Breast epithelium (tissue), 4 donors: ENCODE results near the gene ZNF157. TPM values are rescaled to one million over a fixed set of nuclear protein-coding genes. Genes with fewer than 3 reads are reported as not detected.
"Not testable (repeated sequence)": the region's sequence is repeated elsewhere in the genome, so short reads cannot be mapped to it uniquely, and the experiment has no call there.

Experiments used
- DNase-seq, 2 donors: peaks; one replicate each; pipeline ENCODE4 v3.0.0-alpha.2; 2019; ENCODE audit warnings: low spot score in 2 of 2
- H3K27ac ChIP-seq, 2 donors: fragments of 200-600 bp; sonication (generic) in 1 of 2; one replicate each; pipeline ENCODE4 v1.5.1; 2016 to 2019; ENCODE audit warnings: mild to moderate bottlenecking in 1 of 2
- H3K27me3 ChIP-seq, 2 donors: fragments of 200-600 bp; sonication (generic) in 1 of 2; one replicate each; pipeline versions ENCODE4 v1.5.1 to v1.6.0; 2017 to 2019; ENCODE audit warnings: control low read depth in 1 of 2, mild to moderate bottlenecking in 1 of 2
- H3K36me3 ChIP-seq: fragments of 200-600 bp; one replicate; pipeline ENCODE4 v1.5.1; 2019
- H3K4me1 ChIP-seq, 2 donors: fragments of 200-600 bp; sonication (generic); one replicate each; pipeline ENCODE4 v1.5.1; 2016 to 2019; ENCODE audit warnings: control low read depth in 1 of 2
- H3K4me3 ChIP-seq, 3 donors: fragments of 200-600 bp; sonication (generic); 1 replicate in 2 of 3; 2 replicates in 1 of 3; pipeline ENCODE4 v1.5.1; 2016 to 2019; ENCODE audit warnings: mild to moderate bottlenecking in 3 of 3, moderate library complexity in 2 of 3
- H3K9me3 ChIP-seq, 2 donors: fragments of 200-600 bp; sonication (generic) in 1 of 2; one replicate each; pipeline ENCODE4 v1.5.1; 2016 to 2019; ENCODE audit warnings: control low read depth in 1 of 2
- POLR2A ChIP-seq: fragments of 450-650 bp; IDR thresholded peaks from one replicate; pipeline ENCODE4 v1.6.1; 2016; ENCODE audit warnings: antibody characterized with exemption, mild to moderate bottlenecking, moderate library complexity
- POLR2AphosphoS5 ChIP-seq, 3 donors: sonication (generic); formaldehyde crosslinking; IDR thresholded peaks; one replicate each; pipeline ENCODE4 v1.6.1; 2017; ENCODE audit warnings: antibody characterized with exemption in 3 of 3
- intact Hi-C: fragments of 100-400 bp; cut with DNase I; formaldehyde crosslinking; loops from one replicate; pipeline ENCODE4 v1.15.1; 2023; ENCODE audit warnings: low total_unique reads
- total RNA-seq, 3 donors: library from RNA; depleted of rRNA; stranded (reverse); fragments of >200 nt; gene quantifications; one replicate each; pipeline ENCODE4 v1.1.0, GENCODE V29; 2016
- TF ChIP-seq, protein P1 (sequence below), 3 donors: fragments of 450-650 bp; IDR thresholded peaks; one replicate each; pipeline ENCODE4 v1.5.1; 2016 to 2017; ENCODE audit warnings: antibody characterized with exemption in 3 of 3, mild to moderate bottlenecking in 3 of 3, moderate library complexity in 3 of 3

Gene ZNF157
- total RNA-seq, 3 donors from 2014 or later: 0.29 to 0.33 TPM; not detected in 1

DNA sequence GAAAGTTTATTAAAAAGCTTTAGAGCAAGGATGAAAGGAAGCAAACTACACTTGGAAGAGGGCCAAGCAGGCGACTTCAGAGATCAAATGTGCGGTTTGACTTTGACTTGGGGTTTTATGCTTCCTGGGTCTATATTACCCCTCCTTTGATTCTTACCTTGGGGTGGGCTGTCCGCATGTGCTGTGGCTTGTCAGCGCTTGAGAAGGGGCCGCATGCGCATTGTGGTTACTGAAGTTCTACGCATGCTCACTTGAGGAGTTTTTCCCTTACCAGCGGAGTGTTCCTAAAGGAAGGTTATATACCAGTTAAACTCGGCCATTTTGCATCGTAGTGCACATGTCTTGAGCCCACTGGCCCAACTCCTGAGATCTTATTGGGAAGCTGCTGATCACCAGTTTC is 9.9 kb downstream of the ZNF157 start:
- TF ChIP-seq POLR2AphosphoS5 (IDR thresholded peaks at IDR 0.05): no peak
- TF ChIP-seq, protein P1, sequence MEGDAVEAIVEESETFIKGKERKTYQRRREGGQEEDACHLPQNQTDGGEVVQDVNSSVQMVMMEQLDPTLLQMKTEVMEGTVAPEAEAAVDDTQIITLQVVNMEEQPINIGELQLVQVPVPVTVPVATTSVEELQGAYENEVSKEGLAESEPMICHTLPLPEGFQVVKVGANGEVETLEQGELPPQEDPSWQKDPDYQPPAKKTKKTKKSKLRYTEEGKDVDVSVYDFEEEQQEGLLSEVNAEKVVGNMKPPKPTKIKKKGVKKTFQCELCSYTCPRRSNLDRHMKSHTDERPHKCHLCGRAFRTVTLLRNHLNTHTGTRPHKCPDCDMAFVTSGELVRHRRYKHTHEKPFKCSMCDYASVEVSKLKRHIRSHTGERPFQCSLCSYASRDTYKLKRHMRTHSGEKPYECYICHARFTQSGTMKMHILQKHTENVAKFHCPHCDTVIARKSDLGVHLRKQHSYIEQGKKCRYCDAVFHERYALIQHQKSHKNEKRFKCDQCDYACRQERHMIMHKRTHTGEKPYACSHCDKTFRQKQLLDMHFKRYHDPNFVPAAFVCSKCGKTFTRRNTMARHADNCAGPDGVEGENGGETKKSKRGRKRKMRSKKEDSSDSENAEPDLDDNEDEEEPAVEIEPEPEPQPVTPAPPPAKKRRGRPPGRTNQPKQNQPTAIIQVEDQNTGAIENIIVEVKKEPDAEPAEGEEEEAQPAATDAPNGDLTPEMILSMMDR (IDR thresholded peaks at IDR 0.05): no peak

DNA sequence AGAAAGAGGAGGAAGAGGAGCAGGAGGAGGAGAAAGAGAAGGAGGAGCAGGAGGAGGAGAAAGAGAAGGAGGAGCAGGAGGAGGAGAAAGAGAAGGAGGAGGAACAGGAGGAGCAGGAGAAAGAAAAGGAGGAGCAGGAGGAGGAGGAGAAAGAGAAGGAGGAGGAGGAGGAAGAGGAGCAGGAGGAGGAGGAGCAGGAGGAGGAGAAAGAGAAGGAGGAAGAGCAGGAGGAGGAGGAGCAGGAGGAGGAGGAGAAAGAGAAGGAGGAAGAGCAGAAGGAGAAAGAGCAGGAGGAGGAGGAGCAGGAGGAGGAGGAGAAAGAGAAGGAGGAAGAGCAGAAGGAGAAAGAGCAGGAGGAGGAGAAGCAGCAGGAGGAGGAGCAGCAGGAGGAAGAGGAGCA is 10.5 kb downstream of the ZNF157 start:
- intact Hi-C loops: not testable (repeated sequence)

More for the DNA sequence above, 9.9 kb downstream of the ZNF157 start:
- Histone ChIP-seq H3K9me3 (no peaks in the 10 kb centered on the region), H3K27ac (peak overlapping the region in 1 of 2 donors; percentile 7), H3K27me3 (peaks cover 0 to 3% of the 10 kb centered on the region in 2 donors), H3K4me3 (peak overlapping the region in 2 of 3 donors; percentile 33 to 49), H3K4me1 (no peaks in the 10 kb centered on the region), H3K36me3 (no peaks in the 10 kb centered on the region)
- peak in 1 of 2 donors; percentile 39 for DNase-seq
- intact Hi-C loops: no loop called here

DNA sequence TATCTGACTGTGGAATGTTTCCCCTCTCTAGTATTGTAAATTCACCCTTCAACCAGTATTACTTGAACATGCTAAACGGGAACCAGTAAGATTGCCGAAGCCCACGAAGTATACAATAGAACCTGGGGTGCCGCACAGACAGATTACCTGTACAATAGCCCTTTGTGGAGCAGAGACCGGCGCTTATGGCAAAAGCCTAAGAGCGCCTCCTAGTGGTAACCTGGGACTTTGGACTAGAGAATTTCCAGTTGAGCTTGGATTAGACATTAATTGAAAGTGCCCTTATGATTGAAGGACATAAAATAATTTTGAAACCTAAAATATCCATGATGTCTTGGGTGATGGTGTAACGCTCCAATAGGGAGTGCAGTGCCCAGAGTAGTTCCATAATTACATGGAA is 14.1 kb downstream of the ZNF157 start:
- H3K27ac ChIP-seq: no peak overlapping the region
- intact Hi-C loops: no loop called here
- TF ChIP-seq POLR2A (no peak), POLR2AphosphoS5 (IDR thresholded peaks at IDR 0.05) (no peak)
- TF ChIP-seq, protein P1 (IDR thresholded peaks at IDR 0.05): peak; percentile 17 to 59 (median 57)
- no peak overlapping the region for H3K4me3 ChIP-seq
- peaks cover 0 to 11% of the 10 kb centered on the region in 2 donors for H3K27me3 ChIP-seq
- H3K4me1 ChIP-seq: no peaks in the 10 kb centered on the region
- peak; percentile 44 to 60 for DNase-seq
- no peaks in the 10 kb centered on the region for H3K36me3 ChIP-seq
- no peaks in the 10 kb centered on the region for H3K9me3 ChIP-seq

More for the DNA sequence above, 10.5 kb downstream of the ZNF157 start:
- H3K36me3 ChIP-seq, H3K4me1 ChIP-seq, H3K27ac ChIP-seq, H3K9me3 ChIP-seq, DNase-seq, H3K27me3 ChIP-seq: not testable (repeated sequence)
- H3K4me3 ChIP-seq: peak overlapping the region in 1 of 3 donors; percentile 33

DNA sequence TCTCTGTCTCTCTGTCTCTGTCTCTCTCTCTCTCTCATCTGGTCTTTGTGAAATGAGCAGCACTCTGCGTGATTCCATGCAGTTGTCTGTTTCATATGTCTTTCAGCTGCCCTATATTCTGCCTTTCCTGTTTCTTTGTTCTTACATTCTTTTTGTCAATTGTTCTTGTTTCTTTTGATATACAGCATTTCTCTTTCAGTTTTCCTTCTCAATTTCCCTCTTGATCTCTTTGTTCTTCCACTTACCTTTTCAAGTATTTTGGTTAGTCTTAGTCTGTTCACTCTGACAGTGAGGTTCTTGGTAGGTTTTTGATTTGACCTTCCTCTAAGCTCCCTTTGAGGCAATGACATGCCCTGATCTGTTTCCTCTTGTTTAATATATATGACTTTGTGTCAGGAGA is 20.4 kb downstream of the ZNF157 start:
- Histone ChIP-seq H3K4me1 (no peaks in the 10 kb centered on the region), H3K9me3 (no peaks in the 10 kb centered on the region), H3K27me3 (peaks cover 0 to 20% of the 10 kb centered on the region in 2 donors), H3K36me3 (no peaks in the 10 kb centered on the region), H3K4me3 (no peak overlapping the region), H3K27ac (no peak overlapping the region)
- intact Hi-C loops: no loop called here
- DNase-seq: no peak
- TF ChIP-seq POLR2A: no peak
- TF ChIP-seq POLR2AphosphoS5 (IDR thresholded peaks at IDR 0.05): no peak

DNA sequence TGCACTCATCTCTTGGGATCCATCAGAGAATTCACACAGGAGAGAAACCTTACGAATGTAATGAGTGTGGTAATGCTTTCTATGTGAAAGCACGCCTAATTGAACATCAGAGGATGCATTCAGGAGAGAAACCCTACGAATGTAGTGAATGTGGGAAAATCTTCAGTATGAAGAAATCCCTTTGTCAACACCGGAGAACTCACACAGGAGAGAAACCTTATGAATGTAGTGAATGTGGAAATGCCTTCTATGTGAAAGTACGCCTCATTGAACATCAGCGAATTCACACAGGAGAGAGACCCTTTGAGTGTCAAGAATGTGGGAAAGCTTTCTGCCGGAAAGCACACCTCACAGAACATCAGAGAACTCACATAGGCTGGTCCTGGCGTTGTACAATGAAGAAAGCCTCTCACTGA is 42.8 kb downstream of the ZNF157 start:
- intact Hi-C loops: no loop called here
- Histone ChIP-seq H3K4me3 (no peak overlapping the region), H3K27ac (no peak overlapping the region), H3K27me3 (peaks cover 0 to 20% of the 10 kb centered on the region in 2 donors), H3K4me1 (no peaks in the 10 kb centered on the region), H3K9me3 (peaks cover 29 to 58% of the 10 kb centered on the region in 2 donors), H3K36me3 (no peaks in the 10 kb centered on the region)
- TF ChIP-seq POLR2AphosphoS5 (IDR thresholded peaks at IDR 0.05): no peak
- TF ChIP-seq, protein P1 (IDR thresholded peaks at IDR 0.05): no peak
- TF ChIP-seq POLR2A: no peak
- DNase-seq: no peak

DNA sequence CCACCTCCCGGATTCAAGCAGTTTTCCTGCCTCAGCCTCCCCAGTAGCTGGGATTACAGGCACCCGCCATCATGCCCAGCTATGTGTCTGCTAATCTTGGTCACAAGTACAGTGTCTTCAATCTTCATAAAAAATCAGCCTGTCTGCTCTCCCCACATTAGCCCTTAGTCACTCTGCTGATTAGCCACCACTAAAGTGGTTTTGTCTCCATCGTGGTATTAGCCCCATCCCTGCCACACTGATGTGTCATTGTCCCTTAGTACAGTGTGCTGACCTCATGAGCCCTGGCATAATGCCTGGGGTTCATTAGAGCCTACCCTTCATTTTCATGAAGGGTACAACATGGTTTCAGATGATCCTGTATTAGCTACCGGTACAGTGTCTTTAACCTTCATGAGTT is 49.9 kb downstream of the ZNF157 start:
- DNase-seq: no peak
- TF ChIP-seq POLR2AphosphoS5 (IDR thresholded peaks at IDR 0.05) (no peak), POLR2A (no peak)
- TF ChIP-seq, protein P1 (IDR thresholded peaks at IDR 0.05): no peak
- H3K27me3 ChIP-seq: peaks cover 0 to 25% of the 10 kb centered on the region in 2 donors
- H3K4me3 ChIP-seq: no peak overlapping the region
- H3K36me3 ChIP-seq: no peaks in the 10 kb centered on the region
- intact Hi-C loops: no loop called here
- no peak overlapping the region for H3K27ac ChIP-seq
- no peaks in the 10 kb centered on the region for H3K4me1 ChIP-seq
- peaks cover 0 to 13% of the 10 kb centered on the region in 2 donors for H3K9me3 ChIP-seq
